CD4-positive, CD25-positive, alpha-beta regulatory T cell (primary cell): Measurements from ENCODE around the gene NTM. TPM values are rescaled to one million over a fixed set of nuclear protein-coding genes. Genes with fewer than 3 reads are reported as not detected.

Experiments used
- ATAC-seq, 2 donors: fragments of 150-1000 bp; cut with Tn5 transposase; one replicate each; pipeline ENCODE4 v1.10.0; 2021; ENCODE audit warnings: low read depth in 2 of 2, moderate number of reproducible peaks in 2 of 2, moderate library complexity in 1 of 2
- DNase-seq, 3 donors: peaks; one replicate each; pipeline versions ENCODE4 v3.0.0 to v3.0.0-alpha.2; 2012 to 2022; ENCODE audit warnings: mixed read lengths in 1 of 3
- H3K27ac ChIP-seq: one replicate; pipeline ENCODE4 v1.7.0; 2013; ENCODE audit warnings: mild to moderate bottlenecking, low read length; ENCODE audit not compliant: insufficient read depth, poor library complexity, severe bottlenecking
- H3K27me3 ChIP-seq: one replicate; pipeline ENCODE4 v1.7.0; 2013; ENCODE audit warnings: low read length; ENCODE audit not compliant: control insufficient read depth, insufficient read depth
- H3K36me3 ChIP-seq: one replicate; pipeline ENCODE4 v1.7.0; 2013; ENCODE audit warnings: mild to moderate bottlenecking, low read length, moderate library complexity; ENCODE audit not compliant: control insufficient read depth, insufficient read depth
- H3K4me1 ChIP-seq: 2 replicates; pipeline ENCODE4 v1.7.0; 2013; ENCODE audit warnings: mild to moderate bottlenecking, low read length; ENCODE audit not compliant: insufficient read depth, control insufficient read depth, poor library complexity, severe bottlenecking
- H3K4me3 ChIP-seq: one replicate; pipeline ENCODE4 v1.7.0; 2013; ENCODE audit warnings: low read depth, mild to moderate bottlenecking, low read length, moderate library complexity
- H3K9me3 ChIP-seq, 2 experiments: 1 replicate in 1 of 2; 2 replicates in 1 of 2; pipeline ENCODE4 v1.7.0; 2013; ENCODE audit warnings: low read length in 2 of 2, mild to moderate bottlenecking in 1 of 2, moderate library complexity in 1 of 2; ENCODE audit not compliant: control insufficient read depth in 2 of 2
- H3K27ac Mint-ChIP-seq, 3 donors: one replicate each; pipeline ENCODE4 v1.8.0; 2020 to 2022; ENCODE audit warnings: mild to moderate bottlenecking in 3 of 3, mixed read lengths in 3 of 3, moderate library complexity in 2 of 3
- H3K27me3 Mint-ChIP-seq: one replicate; pipeline ENCODE4 v1.8.0; 2022; ENCODE audit warnings: mild to moderate bottlenecking, mixed read lengths
- H3K36me3 Mint-ChIP-seq: one replicate; pipeline ENCODE4 v1.8.0; 2020; ENCODE audit warnings: mixed read lengths
- H3K4me1 Mint-ChIP-seq, 4 donors: one replicate each; pipeline ENCODE4 v1.8.0; 2020 to 2022; ENCODE audit warnings: mixed read lengths in 4 of 4, mild to moderate bottlenecking in 1 of 4
- H3K4me3 Mint-ChIP-seq, 4 donors: one replicate each; pipeline ENCODE4 v1.8.0; 2020 to 2022; ENCODE audit warnings: mild to moderate bottlenecking in 4 of 4, mixed read lengths in 4 of 4, moderate library complexity in 3 of 4
- H3K9me3 Mint-ChIP-seq, 7 donors: one replicate each; pipeline ENCODE4 v1.8.0; 2020 to 2022; ENCODE audit warnings: mixed read lengths in 7 of 7, mild to moderate bottlenecking in 3 of 7, moderate library complexity in 2 of 7
- polyA plus RNA-seq, 4 donors: library from polyadenylated mRNA; unstranded; fragments of 300-500 nt; fragmentation: Illumina TruSeq; gene quantifications; one replicate each; pipeline ENCODE4 v1.2.3, GENCODE V29; 2021
- total RNA-seq: library from RNA; stranded (reverse); gene quantifications from one replicate; pipeline ENCODE4 v1.2.3, GENCODE V29; 2022

The NTM gene
- total and polyA plus RNA-seq, 5 donors from 2014 or later = 1.3 TPM; not detected in 4

GRCh38 chr11:131537196-131537595, 166.8 kb downstream of the NTM start:
- H3K36me3 ChIP-seq = no peaks in the 10 kb centered on the region
- H3K9me3 ChIP-seq = peaks cover 0 to 8% of the 10 kb centered on the region in 2 experiments
- Mint-ChIP-seq H3K9me3 (peaks cover 0 to 6% (median 0%) of the 10 kb centered on the region in 7 donors), H3K27ac (no peak overlapping the region), H3K36me3 (no peaks in the 10 kb centered on the region), H3K4me3 (no peak overlapping the region), H3K4me1 (no peaks in the 10 kb centered on the region), H3K27me3 (no peaks in the 10 kb centered on the region)
- H3K4me3 ChIP-seq = no peak overlapping the region
- ATAC-seq (no peak), DNase-seq (no peak)
- no peak overlapping the region for H3K27ac ChIP-seq
- H3K27me3 ChIP-seq = no peaks in the 10 kb centered on the region
- H3K4me1 ChIP-seq = no peaks in the 10 kb centered on the region

- Histone ChIP-seq H3K36me3 (no peaks in the 10 kb centered on the region), H3K27me3 (no peaks in the 10 kb centered on the region), H3K9me3 (peaks cover 0 to 8% of the 10 kb centered on the region in 2 experiments), H3K4me3 (no peak overlapping the region), H3K27ac (no peak overlapping the region), H3K4me1 (no peaks in the 10 kb centered on the region)
- H3K27ac Mint-ChIP-seq = no peak overlapping the region
- DNase-seq (no peak), ATAC-seq (no peak)
- no peaks in the 10 kb centered on the region for H3K4me1 Mint-ChIP-seq
- no peak overlapping the region for H3K4me3 Mint-ChIP-seq
- no peaks in the 10 kb centered on the region for H3K27me3 Mint-ChIP-seq
- H3K9me3 Mint-ChIP-seq = peaks cover 0 to 6% (median 2%) of the 10 kb centered on the region in 7 donors
- H3K36me3 Mint-ChIP-seq = no peaks in the 10 kb centered on the region
These were observed 167.3 kb downstream of the NTM start for GRCh38 chr11:131537748-131538147.

- H3K9me3 ChIP-seq = peaks cover 0 to 8% of the 10 kb centered on the region in 2 experiments
- ATAC-seq (no peak), DNase-seq (no peak)
These were observed 167.9 kb downstream of the NTM start for GRCh38 chr11:131538322-131538721.

GRCh38 chr11:131540676-131541075, 170.3 kb downstream of the NTM start:
- H3K4me1 Mint-ChIP-seq = no peaks in the 10 kb centered on the region
- Histone ChIP-seq H3K4me1 (no peaks in the 10 kb centered on the region), H3K36me3 (no peaks in the 10 kb centered on the region), H3K4me3 (no peak overlapping the region), H3K27ac (no peak overlapping the region), H3K27me3 (no peaks in the 10 kb centered on the region), H3K9me3 (peaks cover 0 to 8% of the 10 kb centered on the region in 2 experiments)
- no peaks in the 10 kb centered on the region for H3K36me3 Mint-ChIP-seq
- no peak overlapping the region for H3K27ac Mint-ChIP-seq
- no peak for ATAC-seq
- no peak overlapping the region for H3K4me3 Mint-ChIP-seq
- DNase-seq = no peak
- peaks cover 0 to 6% (median 3%) of the 10 kb centered on the region in 7 donors for H3K9me3 Mint-ChIP-seq
- no peaks in the 10 kb centered on the region for H3K27me3 Mint-ChIP-seq

More at GRCh38 chr11:131538322-131538721, 167.9 kb downstream of the NTM start:
- Mint-ChIP-seq H3K4me1 (no peaks in the 10 kb centered on the region), H3K36me3 (no peaks in the 10 kb centered on the region), H3K27ac (no peak overlapping the region), H3K4me3 (no peak overlapping the region), H3K9me3 (peaks cover 0 to 6% (median 2%) of the 10 kb centered on the region in 7 donors), H3K27me3 (no peaks in the 10 kb centered on the region)
- Histone ChIP-seq H3K36me3 (no peaks in the 10 kb centered on the region), H3K27me3 (no peaks in the 10 kb centered on the region), H3K4me1 (no peaks in the 10 kb centered on the region), H3K4me3 (no peak overlapping the region), H3K27ac (no peak overlapping the region)

GRCh38 chr11:131543389-131544025, 173.1 kb downstream of the NTM start:
- peaks cover 0 to 6% (median 3%) of the 10 kb centered on the region in 7 donors for H3K9me3 Mint-ChIP-seq
- H3K4me3 Mint-ChIP-seq = no peak overlapping the region
- no peaks in the 10 kb centered on the region for H3K27me3 Mint-ChIP-seq

GRCh38 chr11:131544591-131544990, 174.2 kb downstream of the NTM start:
- no peaks in the 10 kb centered on the region for H3K27me3 Mint-ChIP-seq
- H3K4me3 ChIP-seq = no peak overlapping the region
- H3K4me1 Mint-ChIP-seq = no peaks in the 10 kb centered on the region
- H3K27ac ChIP-seq = no peak overlapping the region
- no peak overlapping the region for H3K4me3 Mint-ChIP-seq
- no peak overlapping the region for H3K27ac Mint-ChIP-seq
- ATAC-seq = no peak
- H3K9me3 Mint-ChIP-seq = peaks cover 0 to 6% (median 2%) of the 10 kb centered on the region in 7 donors
- no peaks in the 10 kb centered on the region for H3K36me3 ChIP-seq
- no peaks in the 10 kb centered on the region for H3K27me3 ChIP-seq
- peaks cover 0 to 8% of the 10 kb centered on the region in 2 experiments for H3K9me3 ChIP-seq
- no peaks in the 10 kb centered on the region for H3K36me3 Mint-ChIP-seq
- no peak for DNase-seq
- H3K4me1 ChIP-seq = no peaks in the 10 kb centered on the region

More at GRCh38 chr11:131543389-131544025, 173.1 kb downstream of the NTM start:
- Histone ChIP-seq H3K27ac (no peak overlapping the region), H3K36me3 (no peaks in the 10 kb centered on the region), H3K27me3 (no peaks in the 10 kb centered on the region), H3K9me3 (peaks cover 0 to 8% of the 10 kb centered on the region in 2 experiments), H3K4me3 (no peak overlapping the region), H3K4me1 (no peaks in the 10 kb centered on the region)
- Mint-ChIP-seq H3K36me3 (no peaks in the 10 kb centered on the region), H3K27ac (no peak overlapping the region), H3K4me1 (no peaks in the 10 kb centered on the region)
- ATAC-seq = no peak
- no peak for DNase-seq

- Mint-ChIP-seq H3K9me3 (peaks cover 0 to 6% (median 2%) of the 10 kb centered on the region in 7 donors), H3K4me3 (no peak overlapping the region), H3K27ac (no peak overlapping the region), H3K36me3 (no peaks in the 10 kb centered on the region), H3K27me3 (no peaks in the 10 kb centered on the region), H3K4me1 (no peaks in the 10 kb centered on the region)
- no peak for ATAC-seq
- Histone ChIP-seq H3K4me1 (no peaks in the 10 kb centered on the region), H3K9me3 (no peaks in the 10 kb centered on the region), H3K36me3 (no peaks in the 10 kb centered on the region), H3K27me3 (no peaks in the 10 kb centered on the region), H3K4me3 (no peak overlapping the region), H3K27ac (no peak overlapping the region)
- no peak for DNase-seq
These were observed 175.9 kb downstream of the NTM start for GRCh38 chr11:131546218-131546895.
